Cardiac muscle cell (in vitro differentiated cells and primary cell): ENCODE measurements around the gene PLBD2. TPM values are rescaled to one million over a fixed set of nuclear protein-coding genes. Genes with fewer than 3 reads are reported as not detected.
"Not testable (repeated sequence)": the region's sequence is repeated elsewhere in the genome, so short reads cannot be mapped to it uniquely, and the experiment has no call there.

ENCODE experiments used
- DNase-seq, 2 donors: peaks; one replicate each; pipeline versions ENCODE4 v3.0.0 to v3.0.0-alpha.2; 2010 to 2017; ENCODE audit warnings: low read depth in 1 of 2, low spot score in 1 of 2
- H3K27ac ChIP-seq: fragments of 200-600 bp; sonication (generic); 2 replicates; pipeline ENCODE4 v1.5.1; 2016
- H3K27me3 ChIP-seq: fragments of 200-600 bp; sonication (generic); 2 replicates; pipeline ENCODE4 v1.6.0; 2016; ENCODE audit warnings: control low read depth
- H3K36me3 ChIP-seq: fragments of 200-600 bp; sonication (generic); 2 replicates; pipeline ENCODE4 v1.5.1; 2016; ENCODE audit warnings: control low read depth
- H3K4me1 ChIP-seq: fragments of 200-600 bp; sonication (generic); 2 replicates; pipeline ENCODE4 v1.8.1; 2017; ENCODE audit warnings: low read depth, mild to moderate bottlenecking, mixed run types
- H3K4me3 ChIP-seq: fragments of 200-600 bp; sonication (generic); 2 replicates; pipeline ENCODE4 v1.5.1; 2016; ENCODE audit warnings: mild to moderate bottlenecking
- H3K9me3 ChIP-seq: fragments of 200-600 bp; sonication (generic); 2 replicates; pipeline ENCODE4 v1.5.1; 2017; ENCODE audit warnings: low read depth, mild to moderate bottlenecking, control low read depth
- CTCF ChIP-seq: IDR thresholded peaks from 2 replicates; pipeline ENCODE4 v1.5.1; 2012; ENCODE audit warnings: low read depth, mild to moderate bottlenecking, low read length
- polyA plus RNA-seq: library from polyadenylated mRNA; unstranded; fragments of >200 nt; fragmentation: Nextera tagmentation; extraction: Ambion mirVana; gene quantifications from 2 replicates; pipeline ENCODE4 v1.2.1, GENCODE V29; 2016
- total RNA-seq: library from RNA; depleted of rRNA; stranded (reverse); fragments of >200 nt; gene quantifications from 2 replicates; pipeline ENCODE4 v1.2.3, GENCODE V29; 2016

Gene PLBD2
- total and polyA plus RNA-seq, 2 experiments from 2014 or later: 11.7 to 17.3 TPM

- DNase-seq: no peak
- no peak for TF ChIP-seq CTCF
- Histone ChIP-seq H3K27me3 (no peaks in the 10 kb centered on the region), H3K27ac (no peak overlapping the region), H3K4me1 (no peaks in the 10 kb centered on the region), H3K4me3 (no peak overlapping the region), H3K9me3 (no peaks in the 10 kb centered on the region), H3K36me3 (no peaks in the 10 kb centered on the region)
These were observed 10.5 kb upstream of the PLBD2 start for GRCh38 chr12:113347892-113348291.

GRCh38 chr12:113348849-113349536, 9.4 kb upstream of the PLBD2 start:
- Histone ChIP-seq H3K36me3 (no peaks in the 10 kb centered on the region), H3K27ac (no peak overlapping the region), H3K4me1 (no peaks in the 10 kb centered on the region), H3K9me3 (no peaks in the 10 kb centered on the region), H3K27me3 (no peaks in the 10 kb centered on the region), H3K4me3 (no peak overlapping the region)
- peak in 1 of 2 donors; percentile 35 for DNase-seq
- TF ChIP-seq CTCF: no peak

DNA sequence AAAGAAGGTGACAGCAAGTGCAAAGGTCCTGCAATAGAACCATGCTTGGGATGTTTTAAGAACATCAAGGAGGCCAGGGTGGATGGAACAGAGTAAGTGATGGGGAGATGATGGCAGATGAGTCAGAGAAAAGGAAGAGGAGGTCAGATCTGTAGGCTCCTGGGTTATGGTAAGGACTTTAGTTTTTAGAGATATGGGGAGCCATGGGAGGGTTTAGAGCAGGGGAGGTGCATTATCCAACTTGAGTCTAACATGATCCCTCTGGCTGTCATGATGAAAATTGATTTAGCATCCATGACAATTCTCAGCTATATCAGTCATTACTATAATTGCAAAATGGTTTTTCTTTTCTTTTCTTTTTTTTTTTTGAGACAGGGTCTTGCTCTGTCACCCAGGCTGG, 7.3 kb upstream of the PLBD2 start:
- H3K4me1 ChIP-seq: no peaks in the 10 kb centered on the region
- no peak overlapping the region for H3K4me3 ChIP-seq
- no peak for DNase-seq
- no peaks in the 10 kb centered on the region for H3K9me3 ChIP-seq
- no peak overlapping the region for H3K27ac ChIP-seq
- TF ChIP-seq CTCF: no peak
- H3K36me3 ChIP-seq: no peaks in the 10 kb centered on the region
- no peaks in the 10 kb centered on the region for H3K27me3 ChIP-seq

GRCh38 chr12:113354192-113354591, 4.2 kb upstream of the PLBD2 start:
- not testable (repeated sequence) for DNase-seq, H3K27me3 ChIP-seq, H3K36me3 ChIP-seq, H3K27ac ChIP-seq, H3K4me1 ChIP-seq, H3K4me3 ChIP-seq, H3K9me3 ChIP-seq

GRCh38 chr12:113359133-113359938, 949 bp downstream of the PLBD2 start:
- Histone ChIP-seq H3K36me3 (no peaks in the 10 kb centered on the region), H3K27ac (no peak overlapping the region)

More at GRCh38 chr12:113359133-113359938, 949 bp downstream of the PLBD2 start:
- Histone ChIP-seq H3K4me1 (no peaks in the 10 kb centered on the region), H3K27me3 (no peaks in the 10 kb centered on the region), H3K4me3 (peak overlapping the region; percentile 52), H3K9me3 (no peaks in the 10 kb centered on the region)
- TF ChIP-seq CTCF: no peak
- peak in 1 of 2 donors; percentile 53 for DNase-seq
